Measurements from ENCODE around the gene PACRG. TPM values are rescaled to one million over a fixed set of nuclear protein-coding genes. Genes with fewer than 3 reads are reported as not detected.

The PACRG gene
- total and polyA plus RNA-seq, 2 experiments from 2014 or later = 0.17 to 0.68 TPM

DNA sequence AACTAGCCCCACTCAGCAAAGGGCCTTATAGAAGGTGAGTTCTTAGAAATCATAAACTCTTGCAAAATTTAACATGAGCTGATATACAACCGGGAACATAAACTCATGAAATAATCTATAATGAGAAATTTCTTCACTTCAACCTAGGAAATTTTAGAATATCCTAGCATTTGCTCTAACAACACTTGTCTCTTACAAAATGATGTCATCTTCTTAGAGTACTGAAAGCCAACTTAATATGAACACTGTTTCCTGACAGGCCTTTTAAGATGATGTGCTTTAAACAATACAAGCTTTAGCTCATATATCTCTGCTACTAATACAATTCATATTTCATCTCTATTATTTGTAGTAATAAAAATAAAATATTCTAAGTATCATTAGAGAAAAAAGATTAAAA, 932 bp downstream of the PACRG start (continued):
- TF ChIP-seq, protein P1, sequence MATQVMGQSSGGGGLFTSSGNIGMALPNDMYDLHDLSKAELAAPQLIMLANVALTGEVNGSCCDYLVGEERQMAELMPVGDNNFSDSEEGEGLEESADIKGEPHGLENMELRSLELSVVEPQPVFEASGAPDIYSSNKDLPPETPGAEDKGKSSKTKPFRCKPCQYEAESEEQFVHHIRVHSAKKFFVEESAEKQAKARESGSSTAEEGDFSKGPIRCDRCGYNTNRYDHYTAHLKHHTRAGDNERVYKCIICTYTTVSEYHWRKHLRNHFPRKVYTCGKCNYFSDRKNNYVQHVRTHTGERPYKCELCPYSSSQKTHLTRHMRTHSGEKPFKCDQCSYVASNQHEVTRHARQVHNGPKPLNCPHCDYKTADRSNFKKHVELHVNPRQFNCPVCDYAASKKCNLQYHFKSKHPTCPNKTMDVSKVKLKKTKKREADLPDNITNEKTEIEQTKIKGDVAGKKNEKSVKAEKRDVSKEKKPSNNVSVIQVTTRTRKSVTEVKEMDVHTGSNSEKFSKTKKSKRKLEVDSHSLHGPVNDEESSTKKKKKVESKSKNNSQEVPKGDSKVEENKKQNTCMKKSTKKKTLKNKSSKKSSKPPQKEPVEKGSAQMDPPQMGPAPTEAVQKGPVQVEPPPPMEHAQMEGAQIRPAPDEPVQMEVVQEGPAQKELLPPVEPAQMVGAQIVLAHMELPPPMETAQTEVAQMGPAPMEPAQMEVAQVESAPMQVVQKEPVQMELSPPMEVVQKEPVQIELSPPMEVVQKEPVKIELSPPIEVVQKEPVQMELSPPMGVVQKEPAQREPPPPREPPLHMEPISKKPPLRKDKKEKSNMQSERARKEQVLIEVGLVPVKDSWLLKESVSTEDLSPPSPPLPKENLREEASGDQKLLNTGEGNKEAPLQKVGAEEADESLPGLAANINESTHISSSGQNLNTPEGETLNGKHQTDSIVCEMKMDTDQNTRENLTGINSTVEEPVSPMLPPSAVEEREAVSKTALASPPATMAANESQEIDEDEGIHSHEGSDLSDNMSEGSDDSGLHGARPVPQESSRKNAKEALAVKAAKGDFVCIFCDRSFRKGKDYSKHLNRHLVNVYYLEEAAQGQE (IDR thresholded peaks at IDR 0.05; ENCODE audit: unreplicated experiment) = no peak
- no peak for TF ChIP-seq JUNB (IDR thresholded peaks at IDR 0.05; ENCODE audit: unreplicated experiment)
- TF ChIP-seq EZH2phosphoT487 (IDR thresholded peaks at IDR 0.05; ENCODE audit: unreplicated experiment) = no peak
- TF ChIP-seq, protein P2, sequence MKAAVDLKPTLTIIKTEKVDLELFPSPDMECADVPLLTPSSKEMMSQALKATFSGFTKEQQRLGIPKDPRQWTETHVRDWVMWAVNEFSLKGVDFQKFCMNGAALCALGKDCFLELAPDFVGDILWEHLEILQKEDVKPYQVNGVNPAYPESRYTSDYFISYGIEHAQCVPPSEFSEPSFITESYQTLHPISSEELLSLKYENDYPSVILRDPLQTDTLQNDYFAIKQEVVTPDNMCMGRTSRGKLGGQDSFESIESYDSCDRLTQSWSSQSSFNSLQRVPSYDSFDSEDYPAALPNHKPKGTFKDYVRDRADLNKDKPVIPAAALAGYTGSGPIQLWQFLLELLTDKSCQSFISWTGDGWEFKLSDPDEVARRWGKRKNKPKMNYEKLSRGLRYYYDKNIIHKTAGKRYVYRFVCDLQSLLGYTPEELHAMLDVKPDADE (IDR thresholded peaks at IDR 0.05) = no peak
- TF ChIP-seq POLR2AphosphoS5 (IDR thresholded peaks at IDR 0.05; ENCODE audit: low read depth) = no peak
- TF ChIP-seq STAT1 (IDR thresholded peaks at IDR 0.05; ENCODE audit: unreplicated experiment) = no peak
- no peak for TF ChIP-seq ZNF114 (CRISPR knock-in tag; IDR thresholded peaks at IDR 0.05)
- TF ChIP-seq CREB1 (CRISPR knock-in tag; IDR thresholded peaks at IDR 0.05; ENCODE audit: low read depth) = no peak

DNA sequence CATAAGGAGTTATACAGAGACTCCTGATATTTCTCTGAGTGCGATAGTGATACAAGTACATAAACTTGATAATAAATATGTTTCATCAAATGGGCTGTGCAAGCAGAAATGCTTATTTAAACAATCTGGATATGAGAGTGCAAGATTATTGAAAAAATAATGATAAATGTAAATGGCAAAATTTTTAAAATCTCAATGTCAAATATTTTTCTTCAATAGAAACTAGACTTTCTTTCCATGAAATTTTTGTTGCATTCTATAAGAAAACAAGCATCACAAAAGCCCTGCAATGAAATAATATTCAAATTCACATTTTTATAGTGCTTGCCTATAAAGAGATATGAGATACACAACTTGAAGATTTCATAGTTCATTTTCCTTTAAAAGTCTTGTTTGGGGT, 2.7 kb downstream of the PACRG start:
- Histone ChIP-seq H3K27ac (ENCODE audit: low read depth) (no peak overlapping the region), H3K27me3 (ENCODE audit: insufficient read depth) (no peaks in the 10 kb centered on the region), H3K79me2 (replicated peaks; ENCODE audit: insufficient read depth) (no peaks in the 10 kb centered on the region), H3F3A (replicated peaks; ENCODE audit: low read depth) (no peaks in the 10 kb centered on the region), H2AFZ (no peak overlapping the region), H3K4me2 (no peak overlapping the region), H3K4me3 (no peak overlapping the region), H3K36me3 (ENCODE audit: insufficient read depth) (no peaks in the 10 kb centered on the region), H4K20me1 (replicated peaks; ENCODE audit: insufficient read depth) (no peaks in the 10 kb centered on the region), H3K4me1 (ENCODE audit: insufficient read depth) (peaks cover 18% of the 10 kb centered on the region; the same call in 1 of the 2 replicates), H3K9me2 (ENCODE audit: insufficient read depth) (no peaks in the 10 kb centered on the region)
- Mint-ChIP-seq H3K4me1 (peaks cover 20% of the 10 kb centered on the region; the same call in 2 of the 3 replicates), H3K27ac (no peak overlapping the region), H3K9me3 (no peaks in the 10 kb centered on the region), H3K27me3 (ENCODE audit: insufficient read depth, low read depth, poor library complexity) (peaks cover 3% of the 10 kb centered on the region), H3K36me3 (ENCODE audit: low read depth) (no peaks in the 10 kb centered on the region), H3K4me3 (no peak overlapping the region)
- DNase-seq (ENCODE audit: low spot score) (no peak), ATAC-seq (no peak)
- TF ChIP-seq STAT1 (IDR thresholded peaks at IDR 0.05; ENCODE audit: unreplicated experiment) (no peak), POLR2AphosphoS5 (IDR thresholded peaks at IDR 0.05; ENCODE audit: low read depth) (no peak), NANOG (IDR thresholded peaks at IDR 0.05; ENCODE audit: borderline replicate concordance) (no peak), ZNF114 (CRISPR knock-in tag; IDR thresholded peaks at IDR 0.05) (no peak)
- TF ChIP-seq, protein P1 (IDR thresholded peaks at IDR 0.05; ENCODE audit: unreplicated experiment) = no peak
- TF ChIP-seq, protein P3, sequence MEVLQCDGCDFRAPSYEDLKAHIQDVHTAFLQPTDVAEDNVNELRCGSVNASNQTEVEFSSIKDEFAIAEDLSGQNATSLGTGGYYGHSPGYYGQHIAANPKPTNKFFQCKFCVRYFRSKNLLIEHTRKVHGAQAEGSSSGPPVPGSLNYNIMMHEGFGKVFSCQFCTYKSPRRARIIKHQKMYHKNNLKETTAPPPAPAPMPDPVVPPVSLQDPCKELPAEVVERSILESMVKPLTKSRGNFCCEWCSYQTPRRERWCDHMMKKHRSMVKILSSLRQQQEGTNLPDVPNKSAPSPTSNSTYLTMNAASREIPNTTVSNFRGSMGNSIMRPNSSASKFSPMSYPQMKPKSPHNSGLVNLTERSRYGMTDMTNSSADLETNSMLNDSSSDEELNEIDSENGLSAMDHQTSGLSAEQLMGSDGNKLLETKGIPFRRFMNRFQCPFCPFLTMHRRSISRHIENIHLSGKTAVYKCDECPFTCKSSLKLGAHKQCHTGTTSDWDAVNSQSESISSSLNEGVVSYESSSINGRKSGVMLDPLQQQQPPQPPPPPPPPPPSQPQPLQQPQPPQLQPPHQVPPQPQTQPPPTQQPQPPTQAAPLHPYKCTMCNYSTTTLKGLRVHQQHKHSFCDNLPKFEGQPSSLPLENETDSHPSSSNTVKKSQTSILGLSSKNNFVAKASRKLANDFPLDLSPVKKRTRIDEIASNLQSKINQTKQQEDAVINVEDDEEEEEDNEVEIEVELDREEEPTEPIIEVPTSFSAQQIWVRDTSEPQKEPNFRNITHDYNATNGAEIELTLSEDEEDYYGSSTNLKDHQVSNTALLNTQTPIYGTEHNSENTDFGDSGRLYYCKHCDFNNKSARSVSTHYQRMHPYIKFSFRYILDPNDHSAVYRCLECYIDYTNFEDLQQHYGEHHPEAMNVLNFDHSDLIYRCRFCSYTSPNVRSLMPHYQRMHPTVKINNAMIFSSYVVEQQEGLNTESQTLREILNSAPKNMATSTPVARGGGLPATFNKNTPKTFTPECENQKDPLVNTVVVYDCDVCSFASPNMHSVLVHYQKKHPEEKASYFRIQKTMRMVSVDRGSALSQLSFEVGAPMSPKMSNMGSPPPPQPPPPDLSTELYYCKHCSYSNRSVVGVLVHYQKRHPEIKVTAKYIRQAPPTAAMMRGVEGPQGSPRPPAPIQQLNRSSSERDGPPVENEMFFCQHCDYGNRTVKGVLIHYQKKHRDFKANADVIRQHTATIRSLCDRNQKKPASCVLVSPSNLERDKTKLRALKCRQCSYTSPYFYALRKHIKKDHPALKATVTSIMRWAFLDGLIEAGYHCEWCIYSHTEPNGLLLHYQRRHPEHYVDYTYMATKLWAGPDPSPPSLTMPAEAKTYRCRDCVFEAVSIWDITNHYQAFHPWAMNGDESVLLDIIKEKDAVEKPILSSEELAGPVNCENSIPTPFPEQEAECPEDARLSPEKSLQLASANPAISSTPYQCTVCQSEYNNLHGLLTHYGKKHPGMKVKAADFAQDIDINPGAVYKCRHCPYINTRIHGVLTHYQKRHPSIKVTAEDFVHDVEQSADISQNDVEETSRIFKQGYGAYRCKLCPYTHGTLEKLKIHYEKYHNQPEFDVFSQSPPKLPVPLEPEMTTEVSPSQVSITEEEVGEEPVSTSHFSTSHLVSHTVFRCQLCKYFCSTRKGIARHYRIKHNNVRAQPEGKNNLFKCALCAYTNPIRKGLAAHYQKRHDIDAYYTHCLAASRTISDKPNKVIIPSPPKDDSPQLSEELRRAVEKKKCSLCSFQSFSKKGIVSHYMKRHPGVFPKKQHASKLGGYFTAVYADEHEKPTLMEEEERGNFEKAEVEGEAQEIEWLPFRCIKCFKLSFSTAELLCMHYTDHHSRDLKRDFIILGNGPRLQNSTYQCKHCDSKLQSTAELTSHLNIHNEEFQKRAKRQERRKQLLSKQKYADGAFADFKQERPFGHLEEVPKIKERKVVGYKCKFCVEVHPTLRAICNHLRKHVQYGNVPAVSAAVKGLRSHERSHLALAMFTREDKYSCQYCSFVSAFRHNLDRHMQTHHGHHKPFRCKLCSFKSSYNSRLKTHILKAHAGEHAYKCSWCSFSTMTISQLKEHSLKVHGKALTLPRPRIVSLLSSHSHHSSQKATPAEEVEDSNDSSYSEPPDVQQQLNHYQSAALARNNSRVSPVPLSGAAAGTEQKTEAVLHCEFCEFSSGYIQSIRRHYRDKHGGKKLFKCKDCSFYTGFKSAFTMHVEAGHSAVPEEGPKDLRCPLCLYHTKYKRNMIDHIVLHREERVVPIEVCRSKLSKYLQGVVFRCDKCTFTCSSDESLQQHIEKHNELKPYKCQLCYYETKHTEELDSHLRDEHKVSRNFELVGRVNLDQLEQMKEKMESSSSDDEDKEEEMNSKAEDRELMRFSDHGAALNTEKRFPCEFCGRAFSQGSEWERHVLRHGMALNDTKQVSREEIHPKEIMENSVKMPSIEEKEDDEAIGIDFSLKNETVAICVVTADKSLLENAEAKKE (CRISPR knock-in tag; IDR thresholded peaks at IDR 0.05) = no peak
